Medulla oblongata (tissue), 1 donor: ENCODE results near the gene DGCR2.
"Not testable (repeated sequence)": the region's sequence is repeated elsewhere in the genome, so short reads cannot be mapped to it uniquely, and the experiment has no call there.

ENCODE experiments used
- DNase-seq: peaks from one replicate; pipeline ENCODE4 v3.0.0-alpha.2; 2015; ENCODE audit errors: extremely low spot score

Gene DGCR2

GRCh38 chr22:19042285-19043120 is 79.7 kb downstream of the DGCR2 start:
- DNase-seq, result no peak

DNA sequence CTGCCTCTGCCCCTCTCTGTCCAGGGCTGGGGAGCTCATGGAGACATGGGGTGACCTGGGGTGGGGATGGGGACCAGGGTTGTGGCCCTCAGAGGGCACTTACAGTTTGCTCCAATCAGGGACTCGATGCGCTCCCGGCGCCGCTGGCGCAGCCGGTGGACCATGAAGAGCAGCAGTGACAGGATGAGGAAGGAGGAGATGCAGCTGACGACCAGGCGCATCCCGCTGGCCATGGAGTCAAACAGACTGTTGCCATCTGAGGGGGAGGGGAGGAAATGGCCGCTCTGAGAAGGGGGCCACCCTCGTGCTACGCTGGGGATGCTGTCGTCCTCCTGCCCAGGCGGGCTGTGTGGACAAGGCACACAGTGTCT is 80.5 kb downstream of the DGCR2 start:
- no peak for DNase-seq

DNA sequence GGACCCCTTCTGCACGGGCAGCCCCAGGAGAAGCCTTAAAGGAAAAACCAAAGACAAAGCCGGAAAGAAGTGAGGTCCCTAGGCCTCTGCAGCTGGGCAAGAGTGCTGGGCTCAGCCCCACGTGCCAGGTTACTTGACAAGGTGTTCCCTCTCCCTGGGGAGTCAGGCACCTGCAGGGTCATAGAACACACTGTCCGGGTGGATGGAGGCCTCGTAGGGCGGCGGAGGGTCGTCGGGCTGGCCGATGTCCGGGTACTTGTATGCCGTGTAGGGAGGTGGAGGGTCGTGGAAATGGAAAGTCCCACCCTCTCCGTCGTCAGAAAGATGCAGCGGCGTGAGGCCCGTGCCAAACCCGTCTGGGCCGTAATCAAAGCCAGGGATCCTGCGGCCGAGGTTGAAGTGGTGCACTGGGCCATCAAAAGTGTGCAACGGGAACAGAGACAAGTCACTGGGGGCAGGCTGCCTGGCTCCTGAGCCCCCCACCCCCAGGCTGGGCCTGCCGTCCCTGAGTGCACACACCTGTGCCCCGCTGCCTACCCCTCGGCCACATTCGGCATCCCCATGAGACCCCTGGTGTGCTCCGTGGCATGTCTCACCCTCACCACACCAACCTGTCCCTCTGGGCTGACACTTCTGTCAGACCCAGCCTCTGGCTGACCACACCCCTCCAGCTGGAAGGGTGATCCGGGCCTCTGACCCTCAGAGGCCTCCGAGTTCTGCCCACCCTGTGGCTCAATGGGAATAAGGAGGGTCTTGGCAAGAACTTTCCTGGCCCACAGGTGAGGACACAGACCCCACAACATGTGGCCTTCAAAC is 81.1 kb downstream of the DGCR2 start:
- no peak for DNase-seq

DNA sequence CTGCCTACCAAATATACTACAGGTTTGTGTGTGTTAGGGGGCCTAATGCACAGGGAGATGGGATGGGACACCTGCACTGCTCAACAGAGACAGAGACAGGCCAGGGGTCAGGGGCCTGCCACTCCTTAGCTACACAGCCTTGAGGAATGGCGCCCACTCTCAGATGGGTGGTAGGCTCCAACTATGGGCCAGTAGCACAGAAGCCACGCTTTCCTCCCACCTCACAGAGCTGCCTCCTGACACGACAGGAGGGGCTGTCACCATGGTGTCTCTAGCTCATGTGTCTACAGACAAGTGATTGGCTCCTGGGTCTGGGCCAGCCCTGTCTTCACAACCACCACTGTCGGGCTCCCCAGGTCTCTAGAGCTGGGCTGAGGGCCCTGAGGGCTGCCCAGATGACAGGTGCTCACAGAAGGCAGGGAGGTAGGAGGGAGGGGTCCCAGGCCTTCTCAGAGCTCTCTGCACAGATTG is 81.8 kb downstream of the DGCR2 start:
- no peak for DNase-seq

GRCh38 chr22:19039796-19040280 is 82.4 kb downstream of the DGCR2 start:
- DNase-seq, result no peak

GRCh38 chr22:19039448-19039780 is 82.8 kb downstream of the DGCR2 start:
- DNase-seq, result no peak

GRCh38 chr22:19038728-19039447 is 83.3 kb downstream of the DGCR2 start:
- no peak for DNase-seq

GRCh38 chr22:19038164-19038546 is 84.1 kb downstream of the DGCR2 start:
- DNase-seq, result no peak

- no peak for DNase-seq
These were observed 84.7 kb downstream of the DGCR2 start for GRCh38 chr22:19037282-19038163.

DNA sequence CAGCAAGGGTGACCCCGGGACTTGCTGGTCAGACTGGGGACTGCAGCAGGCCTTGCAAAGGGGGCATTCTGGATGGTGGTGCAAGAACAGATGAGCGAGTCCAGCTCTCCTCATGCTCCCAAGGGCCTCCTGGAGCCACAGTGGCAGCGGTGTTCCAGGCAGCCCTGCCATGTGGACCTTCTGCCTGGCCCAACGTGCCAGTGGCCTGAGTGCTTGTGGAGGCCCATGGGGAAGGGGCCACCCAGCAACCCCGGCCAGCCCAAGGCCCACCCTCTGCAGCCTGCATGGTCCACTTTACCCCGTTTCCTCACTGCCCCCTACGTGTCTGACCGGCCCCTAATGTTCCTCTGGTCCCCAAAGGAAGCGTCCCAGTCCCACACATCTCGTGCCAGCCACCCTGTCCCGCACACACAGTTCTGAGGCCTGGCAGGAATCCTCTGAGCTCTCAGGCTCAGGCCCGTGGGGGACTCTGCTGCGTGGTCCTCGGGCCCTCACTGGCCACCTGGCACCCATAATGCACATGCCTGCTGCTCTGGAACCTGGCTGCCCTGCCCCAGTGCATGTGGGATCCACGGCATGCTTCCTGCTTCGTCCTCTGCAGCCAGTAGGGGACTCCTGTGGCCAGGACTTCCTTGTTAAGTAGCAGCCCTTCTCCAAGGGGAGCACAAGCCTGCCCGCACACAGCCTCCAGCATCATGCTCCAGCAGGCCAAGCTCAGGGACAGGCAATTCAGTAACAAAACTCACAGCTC is 85.5 kb downstream of the DGCR2 start:
- DNase-seq, result no peak

GRCh38 chr22:19036229-19036522 is 86.0 kb downstream of the DGCR2 start:
- no peak for DNase-seq

- peak; percentile 7 for DNase-seq
These were observed 86.6 kb downstream of the DGCR2 start for GRCh38 chr22:19035474-19036228.

GRCh38 chr22:19035126-19035473 is 87.1 kb downstream of the DGCR2 start:
- not testable (repeated sequence) for DNase-seq

DNA sequence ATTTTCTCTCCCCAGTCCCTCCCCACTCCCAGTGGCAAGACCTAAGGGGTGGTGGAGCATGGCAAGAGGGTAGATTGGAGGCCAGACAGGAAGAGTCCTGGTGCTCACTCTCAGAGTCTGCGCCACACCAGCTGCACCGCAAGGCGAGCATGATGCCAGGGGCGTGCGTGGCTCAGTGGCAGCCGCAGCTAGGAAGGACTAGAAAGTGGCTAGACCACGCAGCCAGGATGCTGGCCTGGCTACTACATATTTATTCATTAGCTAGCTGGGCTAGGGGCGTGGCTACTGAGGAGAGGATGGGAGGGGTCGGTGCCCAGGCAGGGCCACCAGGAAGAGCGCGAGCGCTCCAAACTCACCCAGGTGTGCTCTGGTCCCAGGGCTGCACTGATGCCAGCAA is 87.5 kb downstream of the DGCR2 start:
- DNase-seq, result not testable (repeated sequence)

GRCh38 chr22:19034031-19034723 is 88.0 kb downstream of the DGCR2 start:
- not testable (repeated sequence) for DNase-seq

DNA sequence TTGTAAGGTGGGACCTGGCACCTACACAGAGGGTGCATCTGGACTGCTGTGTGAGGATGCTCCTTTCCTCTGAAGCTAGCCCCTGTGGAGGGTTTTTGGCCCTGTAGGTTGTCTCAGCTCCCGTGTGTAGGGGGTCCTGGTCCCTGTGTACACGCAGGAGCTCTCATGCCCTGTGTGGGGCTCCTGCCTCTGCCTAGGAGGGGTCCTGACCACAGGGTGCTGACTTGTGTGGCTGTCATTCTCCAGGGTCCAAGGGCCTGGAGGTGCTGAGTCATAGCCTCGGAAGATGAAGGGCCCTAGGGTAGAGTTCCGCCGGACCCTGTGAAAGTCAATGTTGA is 88.7 kb downstream of the DGCR2 start:
- not testable (repeated sequence) for DNase-seq

DNA sequence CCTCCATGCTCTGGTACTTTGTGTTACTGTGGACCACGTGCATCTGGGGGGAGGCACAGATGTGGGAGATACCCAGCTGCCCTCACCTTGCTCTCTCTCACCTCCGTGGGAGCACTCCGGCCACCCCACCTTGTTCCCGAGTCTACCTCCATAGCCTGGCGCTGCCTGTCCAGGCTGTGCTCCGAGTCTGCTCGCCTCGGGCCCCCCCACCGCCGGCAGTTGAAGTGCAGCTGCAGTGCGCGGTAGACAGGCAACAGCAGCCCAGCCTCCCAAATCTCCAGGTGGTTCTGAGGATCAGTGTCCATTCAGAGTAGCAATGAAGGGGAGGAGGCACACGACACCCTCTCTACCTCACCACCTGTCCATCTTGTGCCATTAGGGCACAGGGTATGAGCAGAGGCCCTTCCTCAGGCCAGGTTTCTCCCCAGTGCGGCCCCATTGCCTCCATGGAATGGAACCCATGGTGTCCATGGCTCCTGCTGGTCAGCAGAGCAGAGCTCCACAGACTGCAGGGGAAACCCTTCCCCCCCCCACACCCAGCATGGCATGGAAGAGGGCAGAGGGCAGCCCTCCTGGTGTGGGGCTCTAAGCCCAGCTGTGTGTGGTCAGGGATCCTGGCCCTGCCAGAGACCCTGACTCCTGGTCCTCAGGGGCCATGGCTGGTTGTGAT is 89.2 kb downstream of the DGCR2 start:
- DNase-seq, result not testable (repeated sequence)

GRCh38 chr22:19032156-19032785 is 89.9 kb downstream of the DGCR2 start:
- DNase-seq, result not testable (repeated sequence)

GRCh38 chr22:19030889-19031252 is 91.3 kb downstream of the DGCR2 start:
- DNase-seq, result not testable (repeated sequence)
